IMR-90 (cell line): ENCODE measurements around the gene DCD. TPM values are rescaled to one million over a fixed set of nuclear protein-coding genes. Genes with fewer than 3 reads are reported as not detected.

ENCODE experiments used
- ATAC-seq: fragments of 200-7000 bp; cut with Tn5 transposase; 2 replicates; pipeline ENCODE4 v1.9.1; 2020; ENCODE audit warnings: low read depth, mild to moderate bottlenecking, moderate library complexity
- BruUV-seq: library from RNA; stranded (reverse); fragments of 400-500 nt; replicated peaks from 2 replicates; lab custom pipeline; 2021; lab: Mats Ljungman, UMichigan
- CTCF ChIA-PET: fragments of 300-600 bp; formaldehyde crosslinking; extraction: SDS; loops from one replicate; lab custom pipeline; 2021; ENCODE audit warnings: antibody characterized with exemption; lab: Yijun Ruan, JAX
- POLR2A ChIA-PET: fragments of 300-600 bp; sonication (Branson Sonifier 250); formaldehyde crosslinking; loops from one replicate; lab custom pipeline; 2022; ENCODE audit warnings: antibody characterized with exemption; ENCODE audit not compliant: unreplicated experiment; lab: Charles Lee
- DNase-seq: peaks from one replicate; pipeline ENCODE4 v3.0.0; 2013
- H2AFZ ChIP-seq: replicated peaks from 2 replicates; pipeline ENCODE3; 2013; ENCODE audit warnings: low read length, mild to moderate bottlenecking; ENCODE audit not compliant: poor library complexity
- H2AK5ac ChIP-seq: 2 replicates; pipeline ENCODE4 v1.6.1; 2013; ENCODE audit warnings: low read depth, low read length, inconsistent platforms
- H2AK9ac ChIP-seq: replicated peaks from 2 replicates; pipeline ENCODE3; 2013; ENCODE audit warnings: mild to moderate bottlenecking, low read depth, low read length, moderate library complexity; ENCODE audit not compliant: poor library complexity
- H2BK120ac ChIP-seq: 2 replicates; pipeline ENCODE4 v1.6.1; 2013; ENCODE audit warnings: low read depth, low read length, inconsistent platforms
- H2BK15ac ChIP-seq: 3 replicates; pipeline ENCODE4 v1.6.1; 2013; ENCODE audit warnings: low read depth, low read length, inconsistent platforms
- H2BK20ac ChIP-seq: 2 replicates; pipeline ENCODE4 v1.6.1; 2013; ENCODE audit warnings: low read depth, mild to moderate bottlenecking, inconsistent platforms, low read length, moderate library complexity
- H2BK5ac ChIP-seq: 2 replicates; pipeline ENCODE4 v1.6.1; 2013; ENCODE audit warnings: mild to moderate bottlenecking, low read depth, low read length, inconsistent platforms; ENCODE audit not compliant: poor library complexity, severe bottlenecking
- H3K14ac ChIP-seq: replicated peaks from 2 replicates; pipeline ENCODE4 v1.6.1; 2013; ENCODE audit warnings: low read depth, low read length, inconsistent platforms
- H3K18ac ChIP-seq: 2 replicates; pipeline ENCODE4 v1.6.1; 2013; ENCODE audit warnings: low read depth, low read length, control low read depth
- H3K23ac ChIP-seq: 2 replicates; pipeline ENCODE4 v1.6.1; 2013; ENCODE audit warnings: low read depth, low read length, inconsistent platforms
- H3K27ac ChIP-seq: 2 replicates; pipeline ENCODE4 v1.5.1; 2013; ENCODE audit warnings: mild to moderate bottlenecking, control low read depth, low read length; ENCODE audit not compliant: insufficient read depth
- H3K27me3 ChIP-seq: 2 replicates; pipeline ENCODE4 v1.6.1; 2013; ENCODE audit warnings: low read length; ENCODE audit not compliant: control insufficient read depth, insufficient read depth
- H3K36me3 ChIP-seq: 2 replicates; pipeline ENCODE4 v1.6.1; 2013; ENCODE audit warnings: low read length, mixed read lengths; ENCODE audit not compliant: control insufficient read depth, insufficient read depth
- H3K4ac ChIP-seq: 2 replicates; pipeline ENCODE4 v1.6.1; 2013; ENCODE audit warnings: low read depth, low read length, inconsistent platforms
- H3K4me1 ChIP-seq: 2 replicates; pipeline ENCODE4 v1.6.1; 2013; ENCODE audit warnings: low read length, mixed read lengths; ENCODE audit not compliant: control insufficient read depth, insufficient read depth
- H3K4me2 ChIP-seq: 2 replicates; pipeline ENCODE4 v1.6.1; 2013; ENCODE audit warnings: low read depth, mild to moderate bottlenecking, control low read depth, low read length, moderate library complexity
- H3K4me3 ChIP-seq: 2 replicates; pipeline ENCODE4 v1.5.1; 2013; ENCODE audit warnings: low read depth, mild to moderate bottlenecking, control low read depth, low read length, moderate library complexity; ENCODE audit not compliant: insufficient read depth
- H3K56ac ChIP-seq: 2 replicates; pipeline ENCODE4 v1.6.1; 2013; ENCODE audit warnings: low read length, inconsistent platforms; ENCODE audit not compliant: insufficient read depth; ENCODE audit errors: extremely low read depth
- H3K79me1 ChIP-seq, 2 experiments: 2 replicates each; pipeline ENCODE4 v1.6.1; 2013; ENCODE audit warnings: low read length in 2 of 2, inconsistent platforms in 1 of 2, low read depth in 1 of 2
- H3K9ac ChIP-seq: 2 replicates; pipeline ENCODE4 v1.6.1; 2013; ENCODE audit warnings: low read depth, low read length, control low read depth
- H3K9me1 ChIP-seq: 2 replicates; pipeline ENCODE4 v1.6.1; 2013; ENCODE audit warnings: low read length, inconsistent platforms; ENCODE audit not compliant: insufficient read depth
- H3K9me3 ChIP-seq: 2 replicates; pipeline ENCODE4 v1.6.1; 2013; ENCODE audit warnings: low read length; ENCODE audit not compliant: control insufficient read depth, insufficient read depth
- H4K20me1 ChIP-seq: 2 replicates; pipeline ENCODE4 v1.6.1; 2013; ENCODE audit warnings: low read length, inconsistent platforms; ENCODE audit not compliant: insufficient read depth
- H4K5ac ChIP-seq: 2 replicates; pipeline ENCODE4 v1.6.1; 2013; ENCODE audit warnings: mild to moderate bottlenecking, low read depth, low read length, control low read depth
- H4K8ac ChIP-seq, 2 experiments: 2 replicates each; pipeline ENCODE4 v1.6.1; 2013; ENCODE audit warnings: low read depth in 2 of 2, low read length in 2 of 2, control low read depth in 1 of 2, inconsistent platforms in 1 of 2
- H4K91ac ChIP-seq: 2 replicates; pipeline ENCODE4 v1.6.1; 2013; ENCODE audit warnings: low read depth, low read length, inconsistent platforms; ENCODE audit not compliant: insufficient read depth
- BHLHE40 ChIP-seq: fragments of 150-350 bp; IDR thresholded peaks from 2 replicates; pipeline ENCODE4 v1.6.1; 2016; ENCODE audit warnings: mild to moderate bottlenecking, low read depth, low read length
- CHD1 ChIP-seq: IDR thresholded peaks from 2 replicates; pipeline ENCODE4 v1.6.1; 2012; ENCODE audit warnings: low read depth, low read length, improper control_type of control experiment
- CTCF ChIP-seq: conservative IDR thresholded peaks from 2 replicates; pipeline ENCODE4 v1.5.1; 2012; ENCODE audit warnings: mild to moderate bottlenecking, low read depth, low read length, improper control_type of control experiment
- FOS ChIP-seq: fragments of 150-350 bp; IDR thresholded peaks from 2 replicates; pipeline ENCODE4 v1.6.1; 2016; ENCODE audit warnings: low read depth, low read length
- MAFK ChIP-seq: IDR thresholded peaks from 2 replicates; pipeline ENCODE4 v1.6.1; 2012; ENCODE audit warnings: low read depth, low read length, improper control_type of control experiment
- MAZ ChIP-seq: IDR thresholded peaks from 2 replicates; pipeline ENCODE4 v1.6.1; 2012; ENCODE audit warnings: low read depth, mild to moderate bottlenecking, low read length, improper control_type of control experiment, moderate library complexity, borderline replicate concordance
- NFE2L2 ChIP-seq: fragments of 150-350 bp; IDR thresholded peaks from 2 replicates; pipeline ENCODE4 v1.6.1; 2016; ENCODE audit warnings: low read depth, mild to moderate bottlenecking, low read length
- POLR2A ChIP-seq: IDR thresholded peaks from 2 replicates; pipeline ENCODE4 v1.6.1; 2012; ENCODE audit warnings: mild to moderate bottlenecking, low read depth, low read length
- RCOR1 ChIP-seq: IDR thresholded peaks from 2 replicates; pipeline ENCODE4 v1.6.1; 2012; ENCODE audit warnings: mild to moderate bottlenecking, low read length, improper control_type of control experiment; ENCODE audit not compliant: insufficient replicate concordance
- USF2 ChIP-seq: fragments of 150-350 bp; IDR thresholded peaks from 2 replicates; pipeline ENCODE4 v1.6.1; 2017; ENCODE audit warnings: mild to moderate bottlenecking, antibody characterized with exemption, low read length, low read depth
- WGBS, 2 experiments: methylation state at CpG; one replicate each; pipeline versions ENCODE4 v1.1.5 to v1.1.7; 2013; ENCODE audit warnings: missing lambda C conversion rate in 2 of 2; ENCODE audit not compliant: insufficient read length in 1 of 2; ENCODE audit errors: extremely low coverage in 2 of 2; 5-methylcytosine and 5-hydroxymethylcytosine counted together
- dilution Hi-C: fragments of 300-500 bp; cut with HindIII; formaldehyde crosslinking; loops from one replicate; pipeline ENCODE4 v1.14.3; 2018; ENCODE audit warnings: low sequenced_read_pairs; ENCODE audit not compliant: unreplicated experiment
- in situ Hi-C: fragments of 300-500 bp; cut with MboI; formaldehyde crosslinking; loops from 3 replicates; pipeline ENCODE4 v1.14.3; 2019; ENCODE audit warnings: low sequenced_read_pairs, inconsistent platforms, mixed read lengths
- intact Hi-C: fragments of 100-400 bp; cut with micrococcal nuclease; formaldehyde crosslinking; loops from 2 replicates; pipeline ENCODE4 v1.10.0; 2022
- polyA plus RNA-seq, 3 experiments: library from polyadenylated mRNA; depleted of rRNA; stranded (reverse); fragments of >200 nt; gene quantifications; 2 replicates each; pipeline ENCODE4 v1.2.3, GENCODE V29; 2012; ENCODE audit warnings: low replicate concordance in 1 of 3
- total RNA-seq: library from RNA; depleted of rRNA; stranded (reverse); fragments of >200 nt; gene quantifications from 2 replicates; pipeline ENCODE4 v1.2.3, GENCODE V29; 2012

DCD gene
- total and polyA plus RNA-seq, 2 of the 4 experiments (the other 2 are of a cell fraction) = not detected

- Histone ChIP-seq H3K56ac (no peak overlapping the region), H3K14ac (no peak overlapping the region), H4K5ac (no peak overlapping the region), H2BK15ac (no peak overlapping the region), H3K27ac (no peak overlapping the region), H2AK5ac (no peak overlapping the region), H3K9me1 (no peaks in the 10 kb centered on the region; the same call in 1 of the 2 replicates), H2AFZ (no peak overlapping the region), H3K4me2 (no peak overlapping the region), H2BK5ac (no peak overlapping the region), H3K9ac (no peak overlapping the region), H3K4me1 (no peaks in the 10 kb centered on the region), H3K27me3 (no peaks in the 10 kb centered on the region; the same call in 1 of the 2 replicates), H2BK20ac (no peak overlapping the region), H3K79me1 (no peaks in the 10 kb centered on the region), H4K91ac (no peak overlapping the region), H3K9me3 (no peaks in the 10 kb centered on the region), H4K20me1 (no peaks in the 10 kb centered on the region), H3K36me3 (no peaks in the 10 kb centered on the region), H3K18ac (no peak overlapping the region), H2BK120ac (no peak overlapping the region), H3K23ac (no peak overlapping the region), H3K4me3 (no peak overlapping the region), H3K4ac (no peak overlapping the region), H4K8ac (no peak overlapping the region), H2AK9ac (no peak overlapping the region)
- CTCF ChIA-PET = no interaction called here
- dilution Hi-C loops (no loop called here), intact Hi-C loops (no loop called here), in situ Hi-C loops (no loop called here)
- BruUV-seq = no TSS peak
- ATAC-seq = no peak
- TF ChIP-seq RCOR1 (no peak), CHD1 (no peak), MAFK (no peak), POLR2A (no peak), CTCF (no peak), NFE2L2 (no peak), MAZ (no peak), FOS (no peak), BHLHE40 (no peak), USF2 (no peak)
- no CpG with 5 or more reads among the region's 1 CpG for WGBS, 2 experiments
- no peak for DNase-seq
- POLR2A ChIA-PET = no interaction called here
Measured at GRCh38 chr12:54682674-54683073, 34.5 kb upstream of the DCD start.
